NT2/D1 (cell line): ENCODE measurements around the gene CES2.

Source experiments
- SUZ12 ChIP-seq: IDR thresholded peaks from 2 replicates; pipeline ENCODE4 v1.6.1; 2011; ENCODE audit not compliant: insufficient read length, insufficient read depth; ENCODE audit errors: extremely low read depth
- YY1 ChIP-seq: IDR thresholded peaks from 2 replicates; pipeline ENCODE4 v1.6.1; 2011; ENCODE audit not compliant: insufficient read length, insufficient read depth
- ZNF274 ChIP-seq: IDR thresholded peaks from 2 replicates; pipeline ENCODE4 v1.6.1; 2011; ENCODE audit warnings: mild to moderate bottlenecking, low read depth, low read length

DNA sequence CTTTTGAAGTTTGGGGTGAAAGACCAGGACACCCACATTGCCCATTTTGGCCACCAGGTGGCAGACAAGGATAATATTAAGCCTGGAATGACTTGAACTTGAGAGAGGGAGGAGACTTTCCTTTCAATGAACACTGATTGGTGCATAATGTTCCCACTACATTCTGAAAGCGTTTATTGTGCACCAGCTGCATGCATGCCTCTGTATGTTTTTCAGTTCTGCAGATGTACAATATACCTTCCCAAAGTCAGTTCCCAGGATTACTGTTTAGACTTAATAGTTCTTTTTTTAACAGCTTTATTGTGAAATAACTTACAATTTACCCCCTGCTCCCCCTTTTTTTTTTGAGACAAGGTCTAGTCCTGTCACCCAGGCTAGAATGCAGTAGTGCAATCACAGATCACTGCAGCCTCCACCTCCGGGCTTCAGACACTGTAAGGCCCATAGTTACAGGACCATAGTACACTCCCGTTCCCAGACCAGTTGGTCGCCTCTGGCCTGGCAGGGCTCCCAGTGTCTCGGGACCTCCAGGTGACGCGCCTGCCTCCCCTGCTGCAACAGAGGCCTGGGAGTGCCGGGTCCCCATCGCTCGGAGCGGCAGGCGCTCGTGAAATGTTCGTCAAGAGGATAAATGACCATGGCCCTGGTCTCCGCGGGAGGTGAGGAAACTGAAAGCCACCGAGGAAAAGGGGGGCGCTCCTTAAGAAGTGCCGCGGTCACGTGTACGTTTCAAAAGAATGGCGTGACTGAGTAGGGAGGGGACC lies 12.2 kb downstream of the CES2 start:
- no peak for TF ChIP-seq YY1
- TF ChIP-seq SUZ12: no peak
- no peak for TF ChIP-seq ZNF274
